ENCODE measurements around the gene S1PR5.

S1PR5 gene

GRCh38 chr19:10464456-10464855 is 52.8 kb downstream of the S1PR5 start:
- TF ChIP-seq CTCF (IDR thresholded peaks at IDR 0.05; ENCODE audit: insufficient read depth, low read length, poor library complexity, severe bottlenecking) (no peak), EZH2phosphoT487 (conservative IDR thresholded peaks at IDR 0.05; ENCODE audit: low read length) (no peak)
- H3K4me3 ChIP-seq (ENCODE audit: insufficient read depth, low read length, poor library complexity, severe bottlenecking): no peak overlapping the region
- H3K9ac ChIP-seq (ENCODE audit: low read length): no peak overlapping the region
- no peaks in the 10 kb centered on the region for H3K79me2 ChIP-seq (ENCODE audit: insufficient read depth, low read length)
- H3K27me3 ChIP-seq (ENCODE audit: low read length): no peaks in the 10 kb centered on the region
- H3K9me2 ChIP-seq (replicated peaks; ENCODE audit: insufficient read depth, low read length): no peaks in the 10 kb centered on the region
- H2AFZ ChIP-seq (ENCODE audit: low read depth, low read length, severe bottlenecking): no peak overlapping the region
- no peak overlapping the region for H3K4me2 ChIP-seq (ENCODE audit: low read depth, low read length, poor library complexity, severe bottlenecking)
- H3F3A ChIP-seq (ENCODE audit: insufficient read depth): peaks cover 4% of the 10 kb centered on the region; the same call in 1 of the 2 replicates
- no peak overlapping the region for H3K27ac ChIP-seq (ENCODE audit: low read depth, low read length)
- H3K9me3 ChIP-seq (ENCODE audit: insufficient read depth, low read length): no peaks in the 10 kb centered on the region
- H3K36me3 ChIP-seq (ENCODE audit: low read length): no peaks in the 10 kb centered on the region
- H4K20me1 ChIP-seq (ENCODE audit: low read depth, low read length): no peaks in the 10 kb centered on the region

All from SU-DHL-6 (cell line).